Glutamatergic neuron (in vitro differentiated cells): Measurements from ENCODE around the gene RNF212. TPM values are rescaled to one million over a fixed set of nuclear protein-coding genes. Genes with fewer than 3 reads are reported as not detected.

Experiments
- DNase-seq: peaks from one replicate; pipeline ENCODE4 v3.0.0; 2022
- H3K27ac Mint-ChIP-seq: one replicate; pipeline ENCODE4 v1.8.0; 2020; ENCODE audit warnings: mild to moderate bottlenecking, mixed read lengths, inconsistent platforms; ENCODE audit not compliant: unreplicated experiment
- H3K27me3 Mint-ChIP-seq: one replicate; pipeline ENCODE4 v1.8.0; 2020; ENCODE audit warnings: mild to moderate bottlenecking, moderate library complexity, mixed read lengths, inconsistent platforms; ENCODE audit not compliant: unreplicated experiment
- H3K36me3 Mint-ChIP-seq: one replicate; pipeline ENCODE4 v1.8.0; 2020; ENCODE audit warnings: mild to moderate bottlenecking, mixed read lengths, inconsistent platforms; ENCODE audit not compliant: unreplicated experiment
- H3K4me1 Mint-ChIP-seq: one replicate; pipeline ENCODE4 v1.8.0; 2020; ENCODE audit warnings: mild to moderate bottlenecking, low read depth, mixed read lengths, inconsistent platforms; ENCODE audit not compliant: unreplicated experiment
- H3K4me3 Mint-ChIP-seq: one replicate; pipeline ENCODE4 v1.8.0; 2020; ENCODE audit warnings: mild to moderate bottlenecking, mixed read lengths, inconsistent platforms; ENCODE audit not compliant: unreplicated experiment
- H3K9me3 Mint-ChIP-seq: one replicate; pipeline ENCODE4 v1.8.0; 2020; ENCODE audit warnings: mild to moderate bottlenecking, moderate library complexity, mixed read lengths, inconsistent platforms; ENCODE audit not compliant: unreplicated experiment
- total RNA-seq: library from RNA; stranded (reverse); fragmentation: NEBNext Ultra II Directional; extraction: Animal tissue kit (Norgen Biotek cat#: 25700); gene quantifications from one replicate; pipeline ENCODE4 v1.2.1, GENCODE V29; 2021; ENCODE audit not compliant: unreplicated experiment
- TF ChIP-seq, protein P1 (sequence below): fragments of 200-600 bp; sonication (generic); IDR thresholded peaks from one replicate; pipeline ENCODE4 v1.5.0; 2021; ENCODE audit not compliant: partially characterized antibody, unreplicated experiment

The RNF212 gene
- total RNA-seq, 1 donor from 2014 or later: 11.1 TPM

DNA sequence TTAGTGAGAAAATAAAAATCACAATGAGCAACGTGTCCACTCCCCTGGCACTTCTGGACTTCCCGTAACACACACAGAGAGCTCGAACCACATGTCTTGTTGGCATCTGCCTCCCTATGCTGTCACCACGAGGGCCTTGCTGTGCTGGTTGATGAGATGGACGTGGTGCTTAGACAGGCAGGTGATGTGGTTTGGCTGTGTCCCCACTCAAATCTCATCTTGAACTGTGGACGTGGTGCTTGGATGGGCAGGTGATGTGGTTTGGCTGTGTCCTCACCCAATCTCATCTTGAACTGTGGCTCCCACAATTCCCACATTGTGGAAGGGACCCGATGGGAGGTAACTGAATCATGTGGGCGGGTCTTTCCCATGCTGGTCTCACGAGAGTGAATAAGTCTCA is 61.9 kb downstream of the RNF212 start:
- Mint-ChIP-seq H3K27ac (no peak overlapping the region), H3K27me3 (peaks cover 19% of the 10 kb centered on the region), H3K4me3 (no peak overlapping the region), H3K4me1 (peaks cover 5% of the 10 kb centered on the region), H3K36me3 (peaks cover 9% of the 10 kb centered on the region), H3K9me3 (peaks cover 11% of the 10 kb centered on the region)
- TF ChIP-seq, protein P1, sequence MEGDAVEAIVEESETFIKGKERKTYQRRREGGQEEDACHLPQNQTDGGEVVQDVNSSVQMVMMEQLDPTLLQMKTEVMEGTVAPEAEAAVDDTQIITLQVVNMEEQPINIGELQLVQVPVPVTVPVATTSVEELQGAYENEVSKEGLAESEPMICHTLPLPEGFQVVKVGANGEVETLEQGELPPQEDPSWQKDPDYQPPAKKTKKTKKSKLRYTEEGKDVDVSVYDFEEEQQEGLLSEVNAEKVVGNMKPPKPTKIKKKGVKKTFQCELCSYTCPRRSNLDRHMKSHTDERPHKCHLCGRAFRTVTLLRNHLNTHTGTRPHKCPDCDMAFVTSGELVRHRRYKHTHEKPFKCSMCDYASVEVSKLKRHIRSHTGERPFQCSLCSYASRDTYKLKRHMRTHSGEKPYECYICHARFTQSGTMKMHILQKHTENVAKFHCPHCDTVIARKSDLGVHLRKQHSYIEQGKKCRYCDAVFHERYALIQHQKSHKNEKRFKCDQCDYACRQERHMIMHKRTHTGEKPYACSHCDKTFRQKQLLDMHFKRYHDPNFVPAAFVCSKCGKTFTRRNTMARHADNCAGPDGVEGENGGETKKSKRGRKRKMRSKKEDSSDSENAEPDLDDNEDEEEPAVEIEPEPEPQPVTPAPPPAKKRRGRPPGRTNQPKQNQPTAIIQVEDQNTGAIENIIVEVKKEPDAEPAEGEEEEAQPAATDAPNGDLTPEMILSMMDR: no peak
- no peak for DNase-seq

DNA sequence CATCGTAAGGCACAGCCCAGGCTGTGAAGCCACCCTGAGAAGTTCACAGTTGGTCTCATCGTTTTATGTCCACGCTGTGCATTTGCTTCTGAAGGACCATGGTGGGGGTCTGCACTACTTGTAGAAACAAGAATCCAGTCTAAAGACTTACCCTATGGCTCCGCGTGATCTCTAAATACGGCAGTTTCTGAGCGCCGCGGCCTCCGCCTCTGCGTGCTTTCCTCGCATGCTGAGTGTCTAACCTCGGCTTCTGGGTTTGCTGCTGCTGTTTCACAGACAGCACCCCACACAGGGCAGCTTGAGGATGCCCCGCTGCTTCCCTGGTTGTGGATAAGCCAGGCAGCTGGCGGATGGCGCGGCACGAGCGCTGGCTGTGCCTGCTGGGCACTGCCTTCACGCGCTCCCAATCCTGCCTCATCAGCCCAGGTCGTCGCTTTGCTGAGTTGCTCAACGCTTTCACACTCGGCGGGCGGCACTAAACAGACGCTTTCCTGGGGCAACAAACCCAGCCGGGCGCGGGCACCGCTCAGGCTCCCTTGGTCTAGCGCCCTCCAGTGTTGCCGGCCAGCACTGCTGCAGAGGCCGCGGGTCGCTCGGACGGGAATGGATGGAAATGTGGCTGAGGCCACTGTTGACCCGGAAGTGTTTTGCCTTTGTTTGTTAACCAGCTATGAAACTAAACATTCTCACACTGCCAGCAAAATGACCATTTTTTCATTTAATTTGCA is 62.7 kb downstream of the RNF212 start:
- peaks cover 9% of the 10 kb centered on the region for H3K36me3 Mint-ChIP-seq
- TF ChIP-seq, protein P1: no peak
- H3K9me3 Mint-ChIP-seq: peaks cover 7% of the 10 kb centered on the region
- no peak overlapping the region for H3K4me3 Mint-ChIP-seq
- DNase-seq: no peak
- no peaks in the 10 kb centered on the region for H3K4me1 Mint-ChIP-seq
- no peak overlapping the region for H3K27ac Mint-ChIP-seq
- peaks cover 16% of the 10 kb centered on the region for H3K27me3 Mint-ChIP-seq

DNA sequence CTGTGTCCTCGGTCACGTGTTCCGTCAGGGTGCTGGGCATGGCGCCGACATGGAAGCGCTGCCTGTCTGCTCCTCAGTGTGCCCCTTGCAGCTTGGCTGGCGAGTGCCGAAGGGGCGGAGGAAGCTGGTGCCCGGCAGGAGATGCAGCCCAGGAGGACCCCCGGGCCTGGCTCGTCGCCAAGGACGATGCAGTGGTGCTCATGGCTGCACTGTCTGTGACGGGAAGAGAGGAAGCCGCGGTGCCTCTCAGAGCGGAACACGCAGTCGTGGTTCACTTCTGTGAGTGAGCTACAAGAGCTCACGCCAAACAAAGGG is 63.8 kb downstream of the RNF212 start:
- no peak for DNase-seq
- Mint-ChIP-seq H3K4me3 (no peak overlapping the region), H3K9me3 (peaks cover 7% of the 10 kb centered on the region), H3K4me1 (no peaks in the 10 kb centered on the region), H3K27me3 (peaks cover 16% of the 10 kb centered on the region), H3K27ac (no peak overlapping the region), H3K36me3 (peaks cover 9% of the 10 kb centered on the region)
- TF ChIP-seq, protein P1: no peak

DNA sequence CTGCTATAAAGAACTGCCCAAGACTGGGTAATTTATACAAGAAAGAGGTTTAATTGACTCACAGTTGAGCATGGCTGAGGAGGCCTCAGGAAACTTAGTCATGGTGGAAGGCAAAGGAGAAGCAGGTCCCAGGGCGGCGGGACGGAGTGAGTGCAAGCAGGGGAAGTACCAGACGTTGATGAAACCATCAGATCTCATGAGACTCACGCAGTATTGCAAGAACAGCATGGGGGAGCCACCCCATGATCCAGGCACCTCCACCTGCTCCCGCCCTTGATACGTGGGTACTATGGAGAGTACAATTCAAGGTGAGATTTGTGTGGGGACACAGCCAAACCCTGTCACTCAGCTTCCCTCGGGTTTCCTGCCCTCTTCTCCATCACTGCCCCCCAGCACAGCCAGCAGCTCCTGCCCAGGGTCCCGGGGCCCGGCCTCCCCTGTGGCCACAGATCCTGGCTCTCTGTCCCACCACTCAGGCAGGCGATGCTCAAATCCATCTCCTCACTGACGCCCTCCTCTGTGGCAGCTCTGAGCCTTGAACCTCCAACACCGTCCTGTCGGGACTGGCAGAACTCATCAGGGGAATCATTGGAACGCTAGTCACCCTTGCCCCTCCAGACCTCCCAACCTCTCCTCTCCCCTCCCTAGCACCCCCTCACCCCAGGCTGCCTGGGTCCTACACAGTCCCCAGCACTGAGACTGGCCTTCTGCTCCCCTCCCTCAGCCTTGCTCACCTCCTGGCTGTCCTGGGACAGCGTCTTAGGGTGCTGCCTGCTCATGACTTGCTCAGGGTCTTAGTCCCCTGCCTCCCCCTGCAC is 64.4 kb downstream of the RNF212 start:
- no peak overlapping the region for H3K27ac Mint-ChIP-seq
- H3K27me3 Mint-ChIP-seq: peaks cover 16% of the 10 kb centered on the region
- peaks cover 9% of the 10 kb centered on the region for H3K36me3 Mint-ChIP-seq
- H3K4me3 Mint-ChIP-seq: no peak overlapping the region
- no peaks in the 10 kb centered on the region for H3K4me1 Mint-ChIP-seq
- no peak for DNase-seq
- TF ChIP-seq, protein P1: no peak
- H3K9me3 Mint-ChIP-seq: peaks cover 7% of the 10 kb centered on the region
